WTC11 (cell line): ENCODE measurements around the gene TBCE. TPM values are rescaled to one million over a fixed set of nuclear protein-coding genes. Genes with fewer than 3 reads are reported as not detected.
A peak's percentile ranks its signal among the peaks of the same experiment; 100 is the strongest.

Experiments
- ATAC-seq: fragments of 200-7000 bp; cut with Tn5 transposase; 2 replicates; pipeline ENCODE4 v1.10.0; 2021; ENCODE audit warnings: mild to moderate bottlenecking, moderate library complexity
- CTCF ChIA-PET: fragments of 300-600 bp; sonication (Branson Sonifier 250); formaldehyde crosslinking; loops from one replicate; lab custom pipeline; 2021; ENCODE audit warnings: antibody characterized with exemption; lab: Charles Lee
- POLR2A ChIA-PET: fragments of 350-600 bp; sonication (Branson Sonifier 250); formaldehyde crosslinking; loops from one replicate; lab custom pipeline; 2021; ENCODE audit warnings: antibody characterized with exemption; lab: Charles Lee
- DNase-seq: peaks from one replicate; pipeline ENCODE4 v3.0.0; 2021; ENCODE audit warnings: low spot score
- H3K27ac Mint-ChIP-seq: 2 replicates; pipeline ENCODE4 v1.8.0; 2021; ENCODE audit warnings: mixed read lengths
- H3K27me3 Mint-ChIP-seq: 2 replicates; pipeline ENCODE4 v1.8.0; 2021; ENCODE audit warnings: low read depth, mild to moderate bottlenecking, moderate library complexity, mixed read lengths
- H3K36me3 Mint-ChIP-seq: 2 replicates; pipeline ENCODE4 v1.8.0; 2021; ENCODE audit warnings: mixed read lengths
- H3K4me1 Mint-ChIP-seq: 2 replicates; pipeline ENCODE4 v1.8.0; 2022; ENCODE audit warnings: mixed read lengths
- H3K4me3 Mint-ChIP-seq: 2 replicates; pipeline ENCODE4 v1.8.0; 2021; ENCODE audit warnings: mild to moderate bottlenecking, moderate library complexity, mixed read lengths
- H3K9me3 Mint-ChIP-seq: 2 replicates; pipeline ENCODE4 v1.8.0; 2021; ENCODE audit warnings: mixed read lengths
- ATF1 ChIP-seq: sonication (generic); formaldehyde crosslinking; IDR thresholded peaks from 2 replicates; pipeline ENCODE4 v1.8.1; 2023; ENCODE audit warnings: mild to moderate bottlenecking, moderate library complexity, missing genetic modification reagents
- E2F5 ChIP-seq: sonication (generic); formaldehyde crosslinking; IDR thresholded peaks from 2 replicates; pipeline ENCODE4 v1.8.1; 2022; ENCODE audit warnings: mild to moderate bottlenecking, moderate library complexity, missing genetic modification reagents
- FOXK1 ChIP-seq: sonication (generic); formaldehyde crosslinking; IDR thresholded peaks from 2 replicates; pipeline ENCODE4 v1.8.0; 2022; ENCODE audit warnings: mild to moderate bottlenecking, moderate library complexity, missing genetic modification reagents
- FOXP1 ChIP-seq: sonication (generic); formaldehyde crosslinking; IDR thresholded peaks from 2 replicates; pipeline ENCODE4 v1.8.0; 2022; ENCODE audit warnings: missing genetic modification reagents, mild to moderate bottlenecking, moderate library complexity, borderline replicate concordance
- GABPB1 ChIP-seq: sonication (generic); formaldehyde crosslinking; IDR thresholded peaks from 2 replicates; pipeline ENCODE4 v1.8.1; 2023; ENCODE audit warnings: mild to moderate bottlenecking, missing genetic modification reagents
- NR1H2 ChIP-seq: sonication (generic); formaldehyde crosslinking; IDR thresholded peaks from 2 replicates; pipeline ENCODE4 v1.9.0; 2021; ENCODE audit warnings: mild to moderate bottlenecking, moderate library complexity, missing genetic modification reagents
- PRDM15 ChIP-seq: sonication (generic); formaldehyde crosslinking; IDR thresholded peaks from 2 replicates; pipeline ENCODE4 v1.8.0; 2022; ENCODE audit warnings: missing genetic modification reagents
- PRRX2 ChIP-seq: fragments of 250-450 bp; sonication (Bioruptor Pico); IDR thresholded peaks from 2 replicates; pipeline ENCODE4 v1.8.0; 2021; ENCODE audit warnings: mild to moderate bottlenecking
- RORB ChIP-seq: fragments of 250-450 bp; sonication (Bioruptor Pico); IDR thresholded peaks from 2 replicates; pipeline ENCODE4 v1.9.0; 2021; ENCODE audit warnings: mild to moderate bottlenecking
- SOX15 ChIP-seq: fragments of 250-450 bp; sonication (Bioruptor Pico); IDR thresholded peaks from 2 replicates; pipeline ENCODE4 v1.9.0; 2021; ENCODE audit warnings: mild to moderate bottlenecking
- total RNA-seq: library from RNA; stranded (reverse); gene quantifications from 3 replicates; pipeline ENCODE4 v1.2.3, GENCODE V29; 2021
- TF ChIP-seq, protein P1 (sequence below): sonication (generic); formaldehyde crosslinking; IDR thresholded peaks from 2 replicates; pipeline ENCODE4 v1.8.0; 2022; ENCODE audit warnings: mild to moderate bottlenecking, missing genetic modification reagents

Gene TBCE
- total RNA-seq, 1 experiment from 2014 or later, result 34.8 TPM

DNA sequence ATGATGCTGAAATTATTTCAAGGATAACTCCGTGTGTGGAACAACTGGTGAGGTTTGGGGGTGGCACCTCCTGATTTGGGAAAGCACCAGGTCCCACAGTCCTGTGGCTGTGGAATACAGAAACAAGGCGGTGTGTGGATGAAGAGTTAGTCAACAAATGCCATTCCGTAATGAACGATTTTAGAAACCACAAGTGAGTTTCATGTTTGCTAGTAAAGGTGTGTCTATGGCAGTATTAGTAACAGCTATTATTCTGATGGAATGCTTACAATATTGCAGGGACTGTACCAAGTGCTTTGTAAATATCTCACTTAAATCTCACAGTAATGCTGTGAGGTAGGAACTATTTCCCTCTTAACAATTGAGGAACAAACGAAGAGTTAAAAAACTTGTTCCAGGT, 83.2 kb downstream of the TBCE start:
- Mint-ChIP-seq H3K27me3 (no peaks in the 10 kb centered on the region), H3K4me3 (no peak overlapping the region), H3K27ac (peak overlapping the region; percentile 82)
- DNase-seq, result no peak
- POLR2A ChIA-PET, result no interaction called here
- ATAC-seq, result no peak
- CTCF ChIA-PET, result interaction anchor here (0.9 to 1.5 kb wide), 4 partner anchors 13 to 251 kb away, joined by 3 to 7 read pairs (median 4); partner anchors contain the start of gene B3GALNT2
- no peak for TF ChIP-seq PRDM15
- TF ChIP-seq PRRX2 (CRISPR knock-in tag), result no peak
- TF ChIP-seq FOXK1 (CRISPR knock-in tag), result no peak
- TF ChIP-seq FOXP1 (CRISPR knock-in tag), result no peak
- TF ChIP-seq, all 79 proteins: peak for 0
- H3K4me1 Mint-ChIP-seq, result no peaks in the 10 kb centered on the region; the same call in 1 of the 2 replicates
- peaks cover 51% of the 10 kb centered on the region for H3K36me3 Mint-ChIP-seq
- H3K9me3 Mint-ChIP-seq, result no peaks in the 10 kb centered on the region

DNA sequence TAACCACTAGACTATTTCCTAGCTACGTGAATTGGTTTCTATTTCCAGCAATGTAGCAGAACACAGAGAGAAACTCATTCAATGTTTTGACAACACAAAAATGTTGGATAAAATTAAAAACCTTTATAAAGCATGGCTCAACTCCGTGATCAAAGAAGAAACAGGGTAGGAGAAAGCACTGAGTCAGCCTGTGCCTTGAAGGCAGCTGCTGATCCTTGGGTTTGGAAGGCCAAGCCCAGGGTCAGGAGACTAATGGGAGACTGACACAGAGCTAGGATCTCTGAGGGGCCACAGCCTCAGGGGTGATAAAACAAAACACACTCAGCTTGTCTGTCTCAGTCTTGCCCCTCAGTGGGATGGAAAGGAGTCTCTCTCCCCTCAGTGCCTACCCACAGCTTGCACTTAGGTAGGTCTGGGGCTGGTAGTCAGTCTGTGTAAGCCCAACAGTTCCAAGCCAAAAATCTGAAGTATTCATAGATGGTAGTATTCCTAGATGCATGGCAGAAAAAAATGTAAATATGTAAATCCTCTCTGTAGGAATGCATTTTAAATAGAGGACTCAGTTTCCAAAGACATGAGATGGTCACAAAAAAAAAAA, 83.8 kb downstream of the TBCE start:
- TF ChIP-seq GABPB1 (CRISPR knock-in tag), result no peak
- TF ChIP-seq RORB, result no peak
- no peak for TF ChIP-seq SOX15 (CRISPR knock-in tag)
- TF ChIP-seq E2F5 (CRISPR knock-in tag), result no peak
- TF ChIP-seq ATF1 (CRISPR knock-in tag), result no peak
- no peak for TF ChIP-seq PRDM15
- TF ChIP-seq PRRX2 (CRISPR knock-in tag), result no peak
- TF ChIP-seq, protein P1, sequence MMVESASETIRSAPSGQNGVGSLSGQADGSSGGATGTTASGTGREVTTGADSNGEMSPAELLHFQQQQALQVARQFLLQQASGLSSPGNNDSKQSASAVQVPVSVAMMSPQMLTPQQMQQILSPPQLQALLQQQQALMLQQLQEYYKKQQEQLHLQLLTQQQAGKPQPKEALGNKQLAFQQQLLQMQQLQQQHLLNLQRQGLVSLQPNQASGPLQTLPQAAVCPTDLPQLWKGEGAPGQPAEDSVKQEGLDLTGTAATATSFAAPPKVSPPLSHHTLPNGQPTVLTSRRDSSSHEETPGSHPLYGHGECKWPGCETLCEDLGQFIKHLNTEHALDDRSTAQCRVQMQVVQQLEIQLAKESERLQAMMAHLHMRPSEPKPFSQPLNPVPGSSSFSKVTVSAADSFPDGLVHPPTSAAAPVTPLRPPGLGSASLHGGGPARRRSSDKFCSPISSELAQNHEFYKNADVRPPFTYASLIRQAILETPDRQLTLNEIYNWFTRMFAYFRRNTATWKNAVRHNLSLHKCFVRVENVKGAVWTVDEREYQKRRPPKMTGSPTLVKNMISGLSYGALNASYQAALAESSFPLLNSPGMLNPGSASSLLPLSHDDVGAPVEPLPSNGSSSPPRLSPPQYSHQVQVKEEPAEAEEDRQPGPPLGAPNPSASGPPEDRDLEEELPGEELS (CRISPR knock-in tag), result no peak
- TF ChIP-seq NR1H2, result no peak
- Mint-ChIP-seq H3K4me3 (no peak overlapping the region), H3K27ac (peak overlapping the region; percentile 82), H3K4me1 (no peaks in the 10 kb centered on the region; the same call in 1 of the 2 replicates), H3K9me3 (no peaks in the 10 kb centered on the region), H3K27me3 (no peaks in the 10 kb centered on the region), H3K36me3 (peaks cover 55% of the 10 kb centered on the region)
- ChIA-PET POLR2A (no interaction called here), CTCF (interaction anchor here (0.9 to 1.5 kb wide), 5 partner anchors 12 to 251 kb away, joined by 3 to 7 read pairs (median 3); partner anchors contain the start of gene B3GALNT2)
- peak; percentile 60 for ATAC-seq
- DNase-seq, result no peak
